HEK293 (cell line): Measurements from ENCODE around the gene ARMC7.
A peak's percentile ranks its signal among the peaks of the same experiment; 100 is the strongest.

Experiments
- HOXA7 ChIP-seq: sonication (generic); formaldehyde crosslinking; IDR thresholded peaks from 2 replicates; pipeline ENCODE4 v1.8.1; 2022; ENCODE audit warnings: missing genetic modification reagents, borderline replicate concordance
- IKZF3 ChIP-seq: fragments of 450-650 bp; IDR thresholded peaks from 2 replicates; pipeline ENCODE4 v1.5.0; 2018; ENCODE audit warnings: missing biosample characterization, mild to moderate bottlenecking, missing genetic modification characterization, moderate library complexity
- SETDB1 ChIP-seq: IDR thresholded peaks from one replicate; pipeline ENCODE4 v1.6.1; 2017; ENCODE audit warnings: mild to moderate bottlenecking, low read length, moderate library complexity, mixed read lengths; ENCODE audit not compliant: insufficient read length
- ZBTB20 ChIP-seq: fragments of 450-650 bp; formaldehyde crosslinking; IDR thresholded peaks from 2 replicates; pipeline ENCODE4 v1.5.1; 2016; ENCODE audit warnings: missing biosample characterization, missing genetic modification characterization
- ZBTB8A ChIP-seq: fragments of 450-650 bp; formaldehyde crosslinking; IDR thresholded peaks from 2 replicates; pipeline ENCODE4 v1.5.1; 2016; ENCODE audit warnings: missing biosample characterization, missing genetic modification characterization
- ZFP3 ChIP-seq: fragments of 450-650 bp; formaldehyde crosslinking; IDR thresholded peaks from 2 replicates; pipeline ENCODE4 v1.5.1; 2016; ENCODE audit warnings: low read depth, missing biosample characterization, missing genetic modification characterization
- ZFP41 ChIP-seq: fragments of 450-650 bp; formaldehyde crosslinking; IDR thresholded peaks from 2 replicates; pipeline ENCODE4 v1.5.1; 2016; ENCODE audit warnings: missing biosample characterization, missing genetic modification characterization, borderline replicate concordance
- ZNF138 ChIP-seq: fragments of 450-650 bp; formaldehyde crosslinking; IDR thresholded peaks from 2 replicates; pipeline ENCODE4 v1.5.1; 2016; ENCODE audit warnings: missing biosample characterization, missing genetic modification characterization, borderline replicate concordance
- ZNF140 ChIP-seq: fragments of 450-650 bp; formaldehyde crosslinking; IDR thresholded peaks from 2 replicates; pipeline ENCODE4 v1.5.1; 2016; ENCODE audit warnings: missing biosample characterization, missing genetic modification characterization
- ZNF416 ChIP-seq: fragments of 450-650 bp; formaldehyde crosslinking; IDR thresholded peaks from 2 replicates; pipeline ENCODE4 v1.5.1; 2016; ENCODE audit warnings: missing biosample characterization, missing genetic modification characterization
- ZNF426 ChIP-seq: fragments of 450-650 bp; formaldehyde crosslinking; IDR thresholded peaks from 2 replicates; pipeline ENCODE4 v1.5.1; 2017; ENCODE audit warnings: missing biosample characterization, missing genetic modification characterization, mild to moderate bottlenecking, inconsistent platforms, moderate library complexity
- ZNF501 ChIP-seq: fragments of 450-650 bp; formaldehyde crosslinking; IDR thresholded peaks from 2 replicates; pipeline ENCODE4 v1.5.1; 2016; ENCODE audit warnings: missing biosample characterization, missing genetic modification characterization
- ZNF596 ChIP-seq: fragments of 450-650 bp; IDR thresholded peaks from 2 replicates; pipeline ENCODE4 v1.5.0; 2018; ENCODE audit warnings: missing biosample characterization, mild to moderate bottlenecking, missing genetic modification characterization, moderate library complexity
- ZNF629 ChIP-seq: fragments of 450-650 bp; formaldehyde crosslinking; IDR thresholded peaks from 2 replicates; pipeline ENCODE4 v1.5.1; 2017; ENCODE audit warnings: missing biosample characterization, missing genetic modification characterization
- ZNF76 ChIP-seq: fragments of 450-650 bp; formaldehyde crosslinking; IDR thresholded peaks from 2 replicates; pipeline ENCODE4; 2016; ENCODE audit warnings: low read depth, missing biosample characterization, missing genetic modification characterization, borderline replicate concordance
- ZNF791 ChIP-seq: fragments of 450-650 bp; formaldehyde crosslinking; IDR thresholded peaks from 2 replicates; pipeline ENCODE4 v1.5.1; 2016; ENCODE audit warnings: missing biosample characterization, missing genetic modification characterization
- ZSCAN16 ChIP-seq: fragments of 450-650 bp; formaldehyde crosslinking; IDR thresholded peaks from 2 replicates; pipeline ENCODE4 v1.5.1; 2016; ENCODE audit warnings: missing biosample characterization, missing genetic modification characterization
- ZSCAN30 ChIP-seq: fragments of 450-650 bp; IDR thresholded peaks from 2 replicates; pipeline ENCODE4 v1.5.1; 2018; ENCODE audit warnings: missing biosample characterization, mild to moderate bottlenecking, missing genetic modification characterization, moderate library complexity
- TF ChIP-seq, protein P1 (sequence below): fragments of 450-650 bp; IDR thresholded peaks from 2 replicates; pipeline ENCODE4 v1.5.1; 2018; ENCODE audit warnings: missing biosample characterization, missing genetic modification characterization
- TF ChIP-seq, protein P2 (sequence below): fragments of 450-650 bp; formaldehyde crosslinking; IDR thresholded peaks from 2 replicates; pipeline ENCODE4 v1.5.1; 2016; ENCODE audit warnings: missing biosample characterization, missing genetic modification characterization
- TF ChIP-seq, protein P3 (sequence below): fragments of 450-650 bp; formaldehyde crosslinking; IDR thresholded peaks from 2 replicates; pipeline ENCODE4 v1.5.1; 2016; ENCODE audit warnings: missing biosample characterization, missing genetic modification characterization
- TF ChIP-seq, protein P4 (sequence below): fragments of 450-650 bp; formaldehyde crosslinking; IDR thresholded peaks from 2 replicates; pipeline ENCODE4 v1.5.1; 2016; ENCODE audit warnings: missing biosample characterization, missing genetic modification characterization
- TF ChIP-seq, protein P5 (sequence below): fragments of 450-650 bp; formaldehyde crosslinking; IDR thresholded peaks from 2 replicates; pipeline ENCODE4 v1.5.1; 2016; ENCODE audit warnings: missing biosample characterization, missing genetic modification characterization
- TF ChIP-seq, protein P6 (sequence below): fragments of 450-650 bp; formaldehyde crosslinking; IDR thresholded peaks from 2 replicates; pipeline ENCODE4 v1.5.1; 2016; ENCODE audit warnings: missing biosample characterization, missing genetic modification characterization

ARMC7 gene

DNA sequence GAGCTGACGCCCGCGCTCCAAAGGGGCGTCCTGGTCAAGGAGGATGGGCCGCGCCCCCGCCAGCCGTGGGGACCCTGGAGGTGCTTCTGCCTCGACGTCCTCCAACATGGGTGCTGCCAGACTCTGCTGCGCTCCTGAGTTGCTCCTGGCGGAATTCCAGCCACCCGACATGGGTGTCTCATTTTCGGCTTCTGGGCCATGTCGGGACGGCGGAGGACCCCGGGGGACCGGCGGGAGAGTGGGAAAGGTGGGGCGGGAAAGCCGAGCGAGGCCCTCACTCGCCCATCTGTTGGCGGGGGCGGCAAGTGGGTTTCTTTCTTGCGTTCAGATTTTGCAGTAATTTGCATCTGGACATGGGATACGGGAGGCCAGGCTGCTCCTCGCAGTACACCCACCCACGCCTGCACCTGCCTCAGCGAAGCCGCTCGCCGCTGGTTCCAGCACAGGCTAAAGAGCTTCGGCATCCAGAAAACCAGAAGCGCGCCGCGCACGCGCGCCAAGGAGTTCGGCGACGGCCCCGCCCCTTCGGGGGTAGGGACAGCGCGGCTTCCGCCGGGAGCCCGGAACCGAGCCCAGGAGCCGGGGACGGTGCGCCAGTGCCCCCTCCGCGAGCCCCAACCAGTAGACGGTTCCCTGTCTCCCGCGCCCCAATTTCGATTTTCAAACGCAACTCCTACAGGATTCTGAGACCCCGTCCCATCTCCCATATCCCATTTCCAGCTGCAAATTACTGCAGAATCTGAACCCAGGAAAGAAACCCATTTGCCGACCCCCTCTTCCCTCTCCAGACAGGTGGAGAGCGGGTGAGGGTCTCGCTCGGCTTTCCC is at the start of gene ARMC7 (continued):
- peak; percentile 60; the same call in 1 of the 2 replicates for TF ChIP-seq ZBTB20 (tag by site-specific recombination)
- no peak for TF ChIP-seq ZNF138 (tag by site-specific recombination)
- no peak for TF ChIP-seq ZSCAN16 (tag by site-specific recombination)
- TF ChIP-seq SETDB1 = no peak
- 0 out of 2 replicates have a peak, but pooled peaks have one; percentile 35 for TF ChIP-seq ZNF596 (tag by site-specific recombination)
- no peak; the same call in 1 of the 2 replicates for TF ChIP-seq ZNF501
- TF ChIP-seq, protein P1, sequence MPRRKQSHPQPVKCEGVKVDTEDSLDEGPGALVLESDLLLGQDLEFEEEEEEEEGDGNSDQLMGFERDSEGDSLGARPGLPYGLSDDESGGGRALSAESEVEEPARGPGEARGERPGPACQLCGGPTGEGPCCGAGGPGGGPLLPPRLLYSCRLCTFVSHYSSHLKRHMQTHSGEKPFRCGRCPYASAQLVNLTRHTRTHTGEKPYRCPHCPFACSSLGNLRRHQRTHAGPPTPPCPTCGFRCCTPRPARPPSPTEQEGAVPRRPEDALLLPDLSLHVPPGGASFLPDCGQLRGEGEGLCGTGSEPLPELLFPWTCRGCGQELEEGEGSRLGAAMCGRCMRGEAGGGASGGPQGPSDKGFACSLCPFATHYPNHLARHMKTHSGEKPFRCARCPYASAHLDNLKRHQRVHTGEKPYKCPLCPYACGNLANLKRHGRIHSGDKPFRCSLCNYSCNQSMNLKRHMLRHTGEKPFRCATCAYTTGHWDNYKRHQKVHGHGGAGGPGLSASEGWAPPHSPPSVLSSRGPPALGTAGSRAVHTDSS (tag by site-specific recombination) = no peak
- no peak for TF ChIP-seq ZNF140 (tag by site-specific recombination)
- TF ChIP-seq ZFP3 (tag by site-specific recombination) = no peak
- TF ChIP-seq ZSCAN30 (tag by site-specific recombination) = no peak
- TF ChIP-seq, protein P2, sequence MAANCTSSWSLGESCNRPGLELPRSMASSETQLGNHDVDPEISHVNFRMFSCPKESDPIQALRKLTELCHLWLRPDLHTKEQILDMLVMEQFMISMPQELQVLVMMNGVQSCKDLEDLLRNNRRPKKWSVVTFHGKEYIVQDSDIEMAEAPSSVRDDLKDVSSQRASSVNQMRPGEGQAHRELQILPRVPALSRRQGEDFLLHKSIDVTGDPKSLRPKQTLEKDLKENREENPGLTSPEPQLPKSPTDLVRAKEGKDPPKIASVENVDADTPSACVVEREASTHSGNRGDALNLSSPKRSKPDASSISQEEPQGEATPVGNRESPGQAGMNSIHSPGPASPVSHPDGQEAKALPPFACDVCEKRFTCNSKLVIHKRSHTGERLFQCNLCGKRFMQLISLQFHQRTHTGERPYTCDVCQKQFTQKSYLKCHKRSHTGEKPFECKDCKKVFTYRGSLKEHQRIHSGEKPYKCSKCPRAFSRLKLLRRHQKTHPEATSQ (tag by site-specific recombination) = no peak
- no peak for TF ChIP-seq HOXA7 (CRISPR knock-in tag)
- TF ChIP-seq ZNF629 (tag by site-specific recombination) = no peak
- 0 out of 2 replicates have a peak, but pooled peaks have one; percentile 26 for TF ChIP-seq ZNF76 (tag by site-specific recombination)
- TF ChIP-seq IKZF3 (tag by site-specific recombination) = no peak; the same call in 1 of the 2 replicates
- no peak for TF ChIP-seq ZNF791 (tag by site-specific recombination)
- TF ChIP-seq, protein P3, sequence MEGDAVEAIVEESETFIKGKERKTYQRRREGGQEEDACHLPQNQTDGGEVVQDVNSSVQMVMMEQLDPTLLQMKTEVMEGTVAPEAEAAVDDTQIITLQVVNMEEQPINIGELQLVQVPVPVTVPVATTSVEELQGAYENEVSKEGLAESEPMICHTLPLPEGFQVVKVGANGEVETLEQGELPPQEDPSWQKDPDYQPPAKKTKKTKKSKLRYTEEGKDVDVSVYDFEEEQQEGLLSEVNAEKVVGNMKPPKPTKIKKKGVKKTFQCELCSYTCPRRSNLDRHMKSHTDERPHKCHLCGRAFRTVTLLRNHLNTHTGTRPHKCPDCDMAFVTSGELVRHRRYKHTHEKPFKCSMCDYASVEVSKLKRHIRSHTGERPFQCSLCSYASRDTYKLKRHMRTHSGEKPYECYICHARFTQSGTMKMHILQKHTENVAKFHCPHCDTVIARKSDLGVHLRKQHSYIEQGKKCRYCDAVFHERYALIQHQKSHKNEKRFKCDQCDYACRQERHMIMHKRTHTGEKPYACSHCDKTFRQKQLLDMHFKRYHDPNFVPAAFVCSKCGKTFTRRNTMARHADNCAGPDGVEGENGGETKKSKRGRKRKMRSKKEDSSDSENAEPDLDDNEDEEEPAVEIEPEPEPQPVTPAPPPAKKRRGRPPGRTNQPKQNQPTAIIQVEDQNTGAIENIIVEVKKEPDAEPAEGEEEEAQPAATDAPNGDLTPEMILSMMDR (tag by site-specific recombination) = peak; percentile 10; the same call in 1 of the 2 replicates
- no peak for TF ChIP-seq ZNF426 (tag by site-specific recombination)
- TF ChIP-seq, protein P4, sequence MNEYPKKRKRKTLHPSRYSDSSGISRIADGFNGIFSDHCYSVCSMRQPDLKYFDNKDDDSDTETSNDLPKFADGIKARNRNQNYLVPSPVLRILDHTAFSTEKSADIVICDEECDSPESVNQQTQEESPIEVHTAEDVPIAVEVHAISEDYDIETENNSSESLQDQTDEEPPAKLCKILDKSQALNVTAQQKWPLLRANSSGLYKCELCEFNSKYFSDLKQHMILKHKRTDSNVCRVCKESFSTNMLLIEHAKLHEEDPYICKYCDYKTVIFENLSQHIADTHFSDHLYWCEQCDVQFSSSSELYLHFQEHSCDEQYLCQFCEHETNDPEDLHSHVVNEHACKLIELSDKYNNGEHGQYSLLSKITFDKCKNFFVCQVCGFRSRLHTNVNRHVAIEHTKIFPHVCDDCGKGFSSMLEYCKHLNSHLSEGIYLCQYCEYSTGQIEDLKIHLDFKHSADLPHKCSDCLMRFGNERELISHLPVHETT (tag by site-specific recombination) = no peak
- no peak for TF ChIP-seq ZFP41 (tag by site-specific recombination)
- TF ChIP-seq ZBTB8A (tag by site-specific recombination) = no peak
- TF ChIP-seq ZNF416 (tag by site-specific recombination) = no peak
- TF ChIP-seq, protein P5, sequence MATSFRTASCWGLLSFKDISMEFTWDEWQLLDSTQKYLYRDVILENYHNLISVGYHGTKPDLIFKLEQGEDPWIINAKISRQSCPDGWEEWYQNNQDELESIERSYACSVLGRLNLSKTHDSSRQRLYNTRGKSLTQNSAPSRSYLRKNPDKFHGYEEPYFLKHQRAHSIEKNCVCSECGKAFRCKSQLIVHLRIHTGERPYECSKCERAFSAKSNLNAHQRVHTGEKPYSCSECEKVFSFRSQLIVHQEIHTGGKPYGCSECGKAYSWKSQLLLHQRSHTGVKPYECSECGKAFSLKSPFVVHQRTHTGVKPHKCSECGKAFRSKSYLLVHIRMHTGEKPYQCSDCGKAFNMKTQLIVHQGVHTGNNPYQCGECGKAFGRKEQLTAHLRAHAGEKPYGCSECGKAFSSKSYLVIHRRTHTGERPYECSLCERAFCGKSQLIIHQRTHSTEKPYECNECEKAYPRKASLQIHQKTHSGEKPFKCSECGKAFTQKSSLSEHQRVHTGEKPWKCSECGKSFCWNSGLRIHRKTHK (tag by site-specific recombination) = no peak
- TF ChIP-seq, protein P6, sequence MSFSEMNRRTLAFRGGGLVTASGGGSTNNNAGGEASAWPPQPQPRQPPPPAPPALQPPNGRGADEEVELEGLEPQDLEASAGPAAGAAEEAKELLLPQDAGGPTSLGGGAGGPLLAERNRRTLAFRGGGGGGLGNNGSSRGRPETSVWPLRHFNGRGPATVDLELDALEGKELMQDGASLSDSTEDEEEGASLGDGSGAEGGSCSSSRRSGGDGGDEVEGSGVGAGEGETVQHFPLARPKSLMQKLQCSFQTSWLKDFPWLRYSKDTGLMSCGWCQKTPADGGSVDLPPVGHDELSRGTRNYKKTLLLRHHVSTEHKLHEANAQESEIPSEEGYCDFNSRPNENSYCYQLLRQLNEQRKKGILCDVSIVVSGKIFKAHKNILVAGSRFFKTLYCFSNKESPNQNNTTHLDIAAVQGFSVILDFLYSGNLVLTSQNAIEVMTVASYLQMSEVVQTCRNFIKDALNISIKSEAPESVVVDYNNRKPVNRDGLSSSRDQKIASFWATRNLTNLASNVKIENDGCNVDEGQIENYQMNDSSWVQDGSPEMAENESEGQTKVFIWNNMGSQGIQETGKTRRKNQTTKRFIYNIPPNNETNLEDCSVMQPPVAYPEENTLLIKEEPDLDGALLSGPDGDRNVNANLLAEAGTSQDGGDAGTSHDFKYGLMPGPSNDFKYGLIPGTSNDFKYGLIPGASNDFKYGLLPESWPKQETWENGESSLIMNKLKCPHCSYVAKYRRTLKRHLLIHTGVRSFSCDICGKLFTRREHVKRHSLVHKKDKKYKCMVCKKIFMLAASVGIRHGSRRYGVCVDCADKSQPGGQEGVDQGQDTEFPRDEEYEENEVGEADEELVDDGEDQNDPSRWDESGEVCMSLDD = no peak
